ENCODE results near the gene TRAF5. TPM values are rescaled to one million over a fixed set of nuclear protein-coding genes. Genes with fewer than 3 reads are reported as not detected.

The TRAF5 gene
- total RNA-seq, 2 donors from 2014 or later, result 13.9 to 14.5 TPM

GRCh38 chr1:211323156-211324063 is 3.2 kb upstream of the TRAF5 start:
- Histone ChIP-seq H3K4me3 (no peak overlapping the region), H3K27me3 (no peaks in the 10 kb centered on the region), H3K9me3 (no peaks in the 10 kb centered on the region), H3K36me3 (no peaks in the 10 kb centered on the region), H3K27ac (no peak overlapping the region), H3K9ac (ENCODE audit: low read depth in 2 of 2, low read length in 2 of 2) (no peak overlapping the region), H3K4me1 (no peaks in the 10 kb centered on the region)
- intact Hi-C loops (cut with DNase I), result loop anchor here (1.0 to 10.0 kb wide), 4 partner anchors 30 to 331 kb away; no protein-coding TSS in a partner anchor
- peak; percentile 71 for TF ChIP-seq CTCF (IDR thresholded peaks at IDR 0.05)
- DNase-seq, result peak; percentile 74

DNA sequence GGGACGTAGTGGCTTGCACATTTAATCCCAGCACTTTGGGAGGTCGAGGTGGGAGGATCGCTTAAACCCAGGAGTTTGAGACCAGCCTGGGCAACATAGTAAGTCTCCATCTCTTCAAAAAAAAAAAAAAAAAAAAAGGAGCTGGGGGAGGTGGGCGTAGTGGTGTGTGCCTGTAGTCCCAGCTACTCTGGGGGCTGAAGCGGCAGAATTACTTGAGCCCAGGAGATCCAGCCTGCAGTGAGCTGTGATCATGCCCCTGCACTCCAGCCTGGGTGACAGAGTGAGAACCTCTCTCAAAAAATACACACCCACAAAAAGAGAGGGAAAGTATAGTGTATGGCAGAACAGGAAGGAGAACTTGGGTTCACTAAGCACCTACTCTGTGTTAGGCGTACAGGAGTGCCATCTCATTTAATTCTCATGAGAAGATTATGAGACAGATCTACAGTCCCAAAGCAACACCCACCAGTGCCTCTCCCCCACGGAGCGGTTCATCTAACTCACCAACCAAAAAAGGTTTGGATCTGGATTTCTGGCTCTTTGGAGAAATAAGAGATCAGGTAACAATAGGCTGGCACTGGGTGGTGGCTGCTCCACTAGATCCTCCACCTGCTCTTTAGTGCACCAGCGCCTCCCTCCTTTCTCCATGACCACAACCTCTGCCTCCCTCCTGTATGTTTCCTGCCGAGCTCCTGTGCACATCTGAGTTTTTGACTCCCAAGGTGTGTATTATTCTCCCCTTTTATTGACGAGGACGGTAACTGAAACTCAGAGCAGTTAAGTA is 1.4 kb upstream of the TRAF5 start:
- no peak for TF ChIP-seq CTCF (IDR thresholded peaks at IDR 0.05)
- Histone ChIP-seq H3K9ac (ENCODE audit: low read depth in 2 of 2, low read length in 2 of 2) (peak overlapping the region in 1 of 2 donors; percentile 15), H3K36me3 (no peaks in the 10 kb centered on the region), H3K27me3 (no peaks in the 10 kb centered on the region), H3K9me3 (no peaks in the 10 kb centered on the region), H3K4me1 (peaks cover 9% of the 10 kb centered on the region), H3K27ac (no peak overlapping the region), H3K4me3 (no peak overlapping the region)
- no peak for DNase-seq
- intact Hi-C loops (cut with DNase I), result loop anchor here (5.0 to 10.0 kb wide), 3 partner anchors 152 to 330 kb away; no protein-coding TSS in a partner anchor

GRCh38 chr1:211326140-211326527 is 499 bp upstream of the TRAF5 start:
- peak overlapping the region; percentile 76 to 77 for H3K9ac ChIP-seq (ENCODE audit: low read depth in 2 of 2, low read length in 2 of 2)
- intact Hi-C loops (cut with DNase I), result loop anchor here (10.0 kb wide), 1 partner anchor 329 kb away; no protein-coding TSS in a partner anchor
- H3K4me1 ChIP-seq, result peaks cover 14% of the 10 kb centered on the region
- TF ChIP-seq CTCF (IDR thresholded peaks at IDR 0.05), result no peak
- H3K9me3 ChIP-seq, result no peaks in the 10 kb centered on the region
- peak overlapping the region; percentile 86 for H3K27ac ChIP-seq
- H3K27me3 ChIP-seq, result no peaks in the 10 kb centered on the region
- no peaks in the 10 kb centered on the region for H3K36me3 ChIP-seq
- H3K4me3 ChIP-seq, result peak overlapping the region; percentile 82
- DNase-seq, result no peak

DNA sequence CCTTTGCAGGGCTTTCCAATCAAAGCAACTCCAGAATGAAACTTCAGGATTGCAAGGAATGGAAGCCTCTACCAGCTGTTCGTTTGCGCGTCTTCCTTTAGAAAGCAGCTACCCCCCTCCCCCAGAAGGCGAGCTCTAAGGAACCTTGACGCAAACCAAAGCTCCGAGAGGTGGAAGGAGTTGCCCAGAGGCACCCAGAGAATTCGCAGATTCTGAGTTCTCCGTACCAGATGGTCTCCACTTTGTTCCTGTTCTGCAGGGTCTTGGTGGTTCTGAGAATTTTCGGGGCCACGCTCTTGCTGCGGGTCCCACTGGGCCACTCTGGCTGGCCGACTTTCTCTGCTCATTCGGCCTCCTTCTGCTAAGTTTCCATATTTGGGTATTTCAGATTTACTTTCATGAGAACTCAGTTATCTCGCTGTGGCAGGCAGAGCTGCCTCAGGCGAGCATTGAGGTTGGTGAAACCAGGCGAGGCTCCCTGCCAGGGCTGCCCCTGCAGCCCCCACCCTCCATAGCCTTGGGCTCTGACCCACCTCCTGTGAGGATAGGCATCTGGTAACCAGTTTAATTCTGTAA is 801 bp downstream of the TRAF5 start:
- no peaks in the 10 kb centered on the region for H3K27me3 ChIP-seq
- H3K9ac ChIP-seq (ENCODE audit: low read depth in 2 of 2, low read length in 2 of 2), result peak overlapping the region; percentile 76 to 87
- intact Hi-C loops (cut with DNase I), result loop anchor here (10.0 kb wide), 1 partner anchor 327 kb away; no protein-coding TSS in a partner anchor
- peak overlapping the region; percentile 86 for H3K27ac ChIP-seq
- DNase-seq, result peak; percentile 58
- TF ChIP-seq CTCF (IDR thresholded peaks at IDR 0.05), result no peak
- no peaks in the 10 kb centered on the region for H3K9me3 ChIP-seq
- no peaks in the 10 kb centered on the region for H3K36me3 ChIP-seq
- H3K4me3 ChIP-seq, result peak overlapping the region; percentile 82
- H3K4me1 ChIP-seq, result peaks cover 21% of the 10 kb centered on the region

Data from colonic mucosa (tissue), 4 donors.